H1 (cell line): ENCODE measurements around the gene IFNA16. TPM values are rescaled to one million over a fixed set of nuclear protein-coding genes. Genes with fewer than 3 reads are reported as not detected.

Source experiments
- CTCF ChIA-PET: fragments of 300-600 bp; sonication (Branson Sonifier 250); formaldehyde crosslinking; loops from one replicate; lab custom pipeline; 2021; ENCODE audit not compliant: partially characterized antibody; lab: Charles Lee
- POLR2A ChIA-PET: fragments of 300-600 bp; sonication (Branson Sonifier 250); formaldehyde crosslinking; loops from one replicate; lab custom pipeline; 2021; ENCODE audit warnings: inconsistent platforms; ENCODE audit not compliant: partially characterized antibody; lab: Charles Lee
- DNase-seq, 2 experiments: peaks; one replicate each; pipeline versions ENCODE4 v3.0.0 to v3.0.0-alpha.2; 2010 to 2022; ENCODE audit warnings: low spot score in 2 of 2, low read depth in 1 of 2, mixed read lengths in 1 of 2
- FAIRE-seq: peaks from 2 replicates; lab custom pipeline; 2011; peaks lifted over from hg19 to GRCh38; lab: Jason Lieb, UNC
- H2AFZ ChIP-seq: 2 replicates; pipeline ENCODE4 v1.8.1; 2012; ENCODE audit warnings: low read length, inconsistent platforms
- H2AK5ac ChIP-seq: 2 replicates; pipeline ENCODE4 v1.6.1; 2013; ENCODE audit warnings: low read depth, low read length
- H2BK120ac ChIP-seq: replicated peaks from 2 replicates; pipeline ENCODE3; 2013; ENCODE audit warnings: low read depth, low read length, inconsistent platforms
- H2BK12ac ChIP-seq: 2 replicates; pipeline ENCODE4 v1.6.1; 2013; ENCODE audit warnings: low read depth, low read length
- H2BK15ac ChIP-seq: 2 replicates; pipeline ENCODE4 v1.6.1; 2013; ENCODE audit warnings: low read length
- H2BK20ac ChIP-seq: 2 replicates; pipeline ENCODE4 v1.6.1; 2013; ENCODE audit warnings: low read length
- H2BK5ac ChIP-seq: 2 replicates; pipeline ENCODE4 v1.6.1; 2013; ENCODE audit warnings: low read depth, low read length
- H3K14ac ChIP-seq: 2 replicates; pipeline ENCODE4 v1.6.1; 2013; ENCODE audit warnings: inconsistent platforms; ENCODE audit not compliant: insufficient read length
- H3K18ac ChIP-seq: 2 replicates; pipeline ENCODE4 v1.6.1; 2013; ENCODE audit warnings: low read length; ENCODE audit errors: extremely low read depth
- H3K23ac ChIP-seq: 2 replicates; pipeline ENCODE4 v1.6.1; 2013; ENCODE audit warnings: inconsistent platforms; ENCODE audit not compliant: insufficient read length
- H3K23me2 ChIP-seq: 2 replicates; pipeline ENCODE4 v1.6.1; 2013; ENCODE audit warnings: low read depth, low read length
- H3K27ac ChIP-seq: 2 replicates; pipeline ENCODE4 v1.6.1; 2011; ENCODE audit warnings: low read depth, low read length, inconsistent platforms
- H3K27me3 ChIP-seq, 4 experiments: replicated peaks in 1 of 4; 1 replicate in 1 of 4; 2 replicates in 3 of 4; pipeline versions ENCODE4 v1.6.1 to v1.8.1; 2011 to 2013; ENCODE audit warnings: low read length in 3 of 4, mild to moderate bottlenecking in 3 of 4, inconsistent platforms in 2 of 4, mixed read lengths in 2 of 4, moderate library complexity in 1 of 4; ENCODE audit not compliant: control insufficient read depth in 3 of 4, insufficient read depth in 3 of 4; ENCODE audit errors: extremely low read depth in 1 of 4
- H3K36me3 ChIP-seq, 4 experiments: 2 replicates each; pipeline versions ENCODE4 v1.6.1 to v1.8.1; 2011 to 2013; ENCODE audit warnings: mild to moderate bottlenecking in 4 of 4, low read length in 3 of 4, moderate library complexity in 2 of 4, control low read depth in 1 of 4, inconsistent platforms in 1 of 4; ENCODE audit not compliant: insufficient read depth in 4 of 4, control insufficient read depth in 2 of 4
- H3K4ac ChIP-seq: replicated peaks from 2 replicates; pipeline ENCODE3; 2013; ENCODE audit warnings: low read length, low read depth, mixed read lengths, inconsistent platforms; ENCODE audit not compliant: insufficient read length
- H3K4me1 ChIP-seq, 4 experiments: replicated peaks in 1 of 4; 1 replicate in 1 of 4; 2 replicates in 3 of 4; pipeline versions ENCODE4 v1.6.1 to v1.8.1; 2011 to 2013; ENCODE audit warnings: low read length in 3 of 4, inconsistent platforms in 2 of 4, mixed read lengths in 1 of 4; ENCODE audit not compliant: insufficient read depth in 4 of 4, control insufficient read depth in 3 of 4
- H3K4me2 ChIP-seq, 2 experiments: 2 replicates each; pipeline versions ENCODE4 v1.6.1 to v1.8.1; 2011 to 2013; ENCODE audit warnings: low read depth in 2 of 2, low read length in 2 of 2, control low read depth in 1 of 2, inconsistent platforms in 1 of 2, mild to moderate bottlenecking in 1 of 2; ENCODE audit not compliant: insufficient read depth in 1 of 2
- H3K4me3 ChIP-seq, 4 experiments: fragments of 200-600, 300-600 bp in 1 of 4; sonication (generic), shearing (Covaris generic), sonication (Bioruptor Twin) in 1 of 4; 2 replicates each; pipeline versions ENCODE4 v1.5.1 to v1.8.1; 2011 to 2016; ENCODE audit warnings: low read length in 4 of 4, low read depth in 3 of 4, control low read depth in 2 of 4, inconsistent platforms in 2 of 4, mild to moderate bottlenecking in 2 of 4, mixed read lengths in 1 of 4, moderate library complexity in 1 of 4; ENCODE audit not compliant: insufficient read depth in 2 of 4; ENCODE audit errors: extremely low read depth in 1 of 4
- H3K56ac ChIP-seq: replicated peaks from 2 replicates; pipeline ENCODE3; 2013; ENCODE audit warnings: low read depth, mild to moderate bottlenecking, mixed read lengths, low read length, inconsistent platforms; ENCODE audit not compliant: insufficient read length
- H3K79me1 ChIP-seq: 2 replicates; pipeline ENCODE4 v1.6.1; 2013; ENCODE audit warnings: low read depth, low read length, control low read depth
- H3K79me2 ChIP-seq, 2 experiments: 2 replicates each; pipeline versions ENCODE4 v1.6.1 to v1.8.1; 2012 to 2013; ENCODE audit warnings: low read length in 2 of 2, mild to moderate bottlenecking in 2 of 2, inconsistent platforms in 1 of 2; ENCODE audit not compliant: insufficient read depth in 2 of 2, control insufficient read depth in 1 of 2
- H3K9ac ChIP-seq, 4 experiments: replicated peaks in 1 of 4; 1 replicate in 1 of 4; 2 replicates in 3 of 4; pipeline versions ENCODE4 v1.6.1 to v1.8.1; 2011 to 2013; ENCODE audit warnings: low read depth in 3 of 4, low read length in 3 of 4, control low read depth in 2 of 4, mild to moderate bottlenecking in 2 of 4, moderate library complexity in 2 of 4, inconsistent platforms in 1 of 4; ENCODE audit errors: extremely low read depth in 1 of 4
- H3K9me3 ChIP-seq, 2 experiments: 2 replicates each; pipeline versions ENCODE4 v1.6.1 to v1.8.1; 2012 to 2013; ENCODE audit warnings: mild to moderate bottlenecking in 2 of 2, moderate library complexity in 2 of 2, control low read depth in 1 of 2, inconsistent platforms in 1 of 2, low read depth in 1 of 2, low read length in 1 of 2, mixed read lengths in 1 of 2; ENCODE audit not compliant: insufficient read depth in 2 of 2
- H4K20me1 ChIP-seq, 2 experiments: replicated peaks in 1 of 2; 2 replicates each; pipeline versions ENCODE3 to v1.8.1; 2011 to 2013; ENCODE audit warnings: inconsistent platforms in 2 of 2, low read length in 2 of 2, mild to moderate bottlenecking in 1 of 2; ENCODE audit not compliant: insufficient read depth in 2 of 2, control insufficient read depth in 1 of 2
- H4K5ac ChIP-seq: 2 replicates; pipeline ENCODE4 v1.6.1; 2013; ENCODE audit warnings: low read length, low read depth, mixed read lengths, inconsistent platforms; ENCODE audit not compliant: insufficient read length
- H4K8ac ChIP-seq: 2 replicates; pipeline ENCODE4 v1.8.0; 2013; ENCODE audit warnings: mild to moderate bottlenecking, moderate library complexity, low read length, inconsistent platforms; ENCODE audit not compliant: insufficient read depth; ENCODE audit errors: extremely low read depth
- H4K91ac ChIP-seq: replicated peaks from 2 replicates; pipeline ENCODE3; 2013; ENCODE audit warnings: low read length, mixed read lengths, inconsistent platforms; ENCODE audit not compliant: insufficient read length
- BRCA1 ChIP-seq: IDR thresholded peaks from 2 replicates; pipeline ENCODE4 v1.6.1; 2012; ENCODE audit warnings: low read depth, low read length, improper control_type of control experiment
- FOSL1 ChIP-seq: IDR thresholded peaks from 2 replicates; pipeline ENCODE4 v1.6.1; 2011; ENCODE audit warnings: mild to moderate bottlenecking, low read depth, low read length, moderate library complexity; ENCODE audit not compliant: insufficient read depth
- GABPA ChIP-seq: IDR thresholded peaks from 2 replicates; pipeline ENCODE4 v1.6.1; 2011; ENCODE audit warnings: mild to moderate bottlenecking, low read length, moderate library complexity, borderline replicate concordance; ENCODE audit not compliant: insufficient read depth
- JUND ChIP-seq: IDR thresholded peaks from 2 replicates; pipeline ENCODE4 v1.6.1; 2011; ENCODE audit warnings: mild to moderate bottlenecking, improper control_type of control experiment, low read length
- NANOG ChIP-seq: IDR thresholded peaks from 2 replicates; pipeline ENCODE4 v1.6.1; 2011; ENCODE audit warnings: low read length, low read depth, mild to moderate bottlenecking, inconsistent platforms; ENCODE audit not compliant: insufficient read depth, poor library complexity, severe bottlenecking
- PHF8 ChIP-seq: fragments of 200-600 bp; sonication (generic); conservative IDR thresholded peaks from 2 replicates; pipeline ENCODE4 v1.7.1; 2012; ENCODE audit warnings: low read depth, mild to moderate bottlenecking, inconsistent platforms, low read length, moderate library complexity
- RXRA ChIP-seq: IDR thresholded peaks from 2 replicates; pipeline ENCODE4 v1.6.1; 2011; ENCODE audit warnings: low read depth, mild to moderate bottlenecking, low read length, moderate library complexity; ENCODE audit not compliant: insufficient read depth
- SIN3A ChIP-seq, 2 experiments: IDR thresholded peaks in 1 of 2; conservative IDR thresholded peaks in 1 of 2; 2 replicates each; pipeline ENCODE4 v1.6.1; 2011 to 2012; ENCODE audit warnings: low read length in 2 of 2, improper control_type of control experiment in 1 of 2, low read depth in 1 of 2, mild to moderate bottlenecking in 1 of 2
- SIRT6 ChIP-seq: IDR thresholded peaks from one replicate; pipeline ENCODE4 v1.7.1; 2012; ENCODE audit warnings: low read length, inconsistent platforms
- SP1 ChIP-seq: IDR thresholded peaks from 2 replicates; pipeline ENCODE4 v1.6.1; 2011; ENCODE audit warnings: low read depth, low read length
- SRF ChIP-seq: IDR thresholded peaks from 2 replicates; pipeline ENCODE4 v1.6.1; 2011; ENCODE audit warnings: mild to moderate bottlenecking, low read depth, low read length, moderate library complexity
- SUZ12 ChIP-seq: fragments of 200-600 bp; sonication (generic); IDR thresholded peaks from 2 replicates; pipeline ENCODE4 v1.6.1; 2012; ENCODE audit warnings: mild to moderate bottlenecking, inconsistent platforms, low read length, moderate library complexity, mixed read lengths
- TAF1 ChIP-seq: IDR thresholded peaks from 2 replicates; pipeline ENCODE4 v1.6.1; 2011; ENCODE audit warnings: mild to moderate bottlenecking, low read depth, low read length
- TAF7 ChIP-seq: optimal IDR thresholded peaks from 2 replicates; pipeline ENCODE3; 2011; ENCODE audit warnings: low read depth, mild to moderate bottlenecking, inconsistent platforms, low read length, moderate library complexity, borderline replicate concordance
- WGBS, 2 experiments: shearing (Covaris generic) in 1 of 2; methylation state at CpG; one replicate each; pipeline versions ENCODE4 v1.1.6 to v1.1.7; 2013 to 2015; ENCODE audit warnings: low lambda C conversion rate in 2 of 2, mixed read lengths in 2 of 2, inconsistent platforms in 1 of 2, low coverage in 1 of 2, missing lambda C conversion rate in 1 of 2; ENCODE audit not compliant: insufficient replicate concordance in 2 of 2, insufficient coverage in 1 of 2, insufficient read length in 1 of 2; ENCODE audit errors: extremely low coverage in 1 of 2, missing lambda C conversion rate in 1 of 2; 5-methylcytosine and 5-hydroxymethylcytosine counted together
- polyA plus RNA-seq, 7 experiments: library from polyadenylated mRNA; depleted of rRNA in 3 of 7; stranded (reverse) in 5 of 7; unstranded in 2 of 7; fragments of >200 nt in 5 of 7; fragments of 200-250 nt in 2 of 7; gene quantifications; 1 replicate in 5 of 7; 2 replicates in 1 of 7; 4 replicates in 1 of 7; pipeline versions ENCODE4 v1.2.1 to v1.2.3, GENCODE V29; 2011 to 2013; ENCODE audit warnings: missing spikeins in 2 of 7, mixed read lengths in 2 of 7
- total RNA-seq: library from RNA; stranded (reverse); fragmentation: NEBNext Ultra II Directional; extraction: Animal tissue kit (Norgen Biotek cat#: 25700); gene quantifications from 2 replicates; pipeline ENCODE4 v1.2.1, GENCODE V29; 2021
- TF ChIP-seq, protein P1 (sequence below): IDR thresholded peaks from 2 replicates; pipeline ENCODE4 v1.6.1; 2012; ENCODE audit warnings: inconsistent platforms

Gene IFNA16
- total and polyA plus RNA-seq, 2 of the 8 experiments (the other 6 are each of a cell fraction or from before 2014, with no cell fraction given) = not detected

DNA sequence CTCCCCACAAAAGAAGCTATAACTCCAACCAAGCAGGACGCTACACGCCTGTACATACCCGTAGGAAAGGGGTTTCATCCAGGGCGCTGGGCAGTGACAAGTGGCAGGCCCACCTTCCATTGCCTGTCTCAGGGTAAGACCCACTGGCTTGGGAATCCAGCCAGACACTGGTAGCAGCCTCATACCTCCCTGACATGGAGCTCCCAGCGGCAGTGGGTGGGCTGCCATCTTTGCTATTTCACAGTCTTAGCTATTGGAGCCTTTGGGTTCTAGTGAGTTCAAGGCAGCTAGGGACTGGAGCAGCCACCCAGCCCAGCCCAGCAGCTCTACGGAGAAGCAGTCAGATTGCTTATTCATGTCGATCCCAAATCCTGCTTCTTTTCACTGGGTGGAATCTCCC is 6.8 kb downstream of the IFNA16 start:
- Histone ChIP-seq H2AK5ac (no peak overlapping the region), H3K56ac (no peak overlapping the region), H3K4me2 (no peak overlapping the region), H2BK15ac (no peak overlapping the region), H4K5ac (no peak overlapping the region), H2BK20ac (no peak overlapping the region), H3K79me1 (no peaks in the 10 kb centered on the region), H3K36me3 (no peaks in the 10 kb centered on the region), H4K8ac (no peak overlapping the region), H2BK5ac (no peak overlapping the region), H2BK12ac (no peak overlapping the region), H2BK120ac (no peak overlapping the region), H3K4ac (no peak overlapping the region), H2AFZ (no peak overlapping the region), H3K23ac (no peak overlapping the region), H3K27me3 (no peaks in the 10 kb centered on the region), H4K20me1 (no peaks in the 10 kb centered on the region), H3K18ac (no peak overlapping the region), H3K4me3 (no peak overlapping the region), H3K9ac (no peak overlapping the region), H3K27ac (no peak overlapping the region), H4K91ac (no peak overlapping the region), H3K14ac (no peak overlapping the region), H3K79me2 (no peaks in the 10 kb centered on the region), H3K9me3 (no peaks in the 10 kb centered on the region), H3K23me2 (no peaks in the 10 kb centered on the region), H3K4me1 (no peaks in the 10 kb centered on the region)
- CTCF ChIA-PET = interaction anchor here (1.1 to 3.5 kb wide), 2 partner anchors 16 to 580 kb away, joined by 3 to 19 read pairs; no protein-coding TSS in a partner anchor
- 97% methylated on average over 7 of the region's 7 CpGs; no CpG with 5 or more reads in 1 of the 2 experiments for WGBS, 2 experiments
- POLR2A ChIA-PET = interaction anchor here (1.4 kb wide), 1 partner anchor 593 kb away, joined by 3 read pairs; no protein-coding TSS in a partner anchor
- FAIRE-seq = no peak
- no peak for DNase-seq
- TF ChIP-seq SP1 (no peak), RXRA (no peak), GABPA (no peak), PHF8 (no peak), FOSL1 (no peak), JUND (no peak), TAF7 (no peak), SRF (no peak), SUZ12 (no peak), TAF1 (no peak), SIRT6 (no peak), SIN3A (conservative IDR thresholded peaks at IDR 0.05 in 1 of 2, IDR thresholded peaks at IDR 0.05 in 1 of 2; ENCODE audit: low read depth in 1 of 2, low read length in 2 of 2) (no peak), BRCA1 (no peak), NANOG (no peak)
- TF ChIP-seq, protein P1, sequence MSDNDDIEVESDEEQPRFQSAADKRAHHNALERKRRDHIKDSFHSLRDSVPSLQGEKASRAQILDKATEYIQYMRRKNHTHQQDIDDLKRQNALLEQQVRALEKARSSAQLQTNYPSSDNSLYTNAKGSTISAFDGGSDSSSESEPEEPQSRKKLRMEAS = no peak
